GM19099 (cell line): ENCODE measurements around the gene ABHD6.

Source experiments
- POLR2A ChIP-seq: IDR thresholded peaks from 3 replicates; pipeline ENCODE4 v1.6.1; 2011; ENCODE audit warnings: low read depth; ENCODE audit not compliant: insufficient read length; ENCODE audit errors: extremely low read depth

Gene ABHD6

DNA sequence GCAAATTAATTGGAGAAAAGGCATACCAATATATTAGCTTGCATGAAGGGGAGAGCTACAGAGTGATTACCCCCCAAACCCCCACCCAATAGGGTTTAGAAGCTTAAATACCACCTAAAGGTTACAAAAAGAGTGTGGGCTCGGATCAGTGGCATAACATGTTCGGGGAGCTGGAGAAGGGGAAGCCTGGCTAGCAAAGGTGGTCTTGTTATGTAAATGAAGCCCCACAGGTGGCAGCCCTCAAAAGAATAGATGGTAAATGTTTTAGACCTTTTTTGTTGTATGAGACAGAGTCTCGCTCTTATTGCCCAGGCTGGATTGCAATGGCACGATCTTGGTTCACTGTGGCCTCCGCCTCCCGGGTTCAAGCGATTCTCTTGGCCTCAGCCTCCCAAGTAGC lies 84.2 kb downstream of the ABHD6 start:
- TF ChIP-seq POLR2A, result no peak

GRCh38 chr3:58322793-58323192 lies 85.2 kb downstream of the ABHD6 start:
- TF ChIP-seq POLR2A, result no peak

DNA sequence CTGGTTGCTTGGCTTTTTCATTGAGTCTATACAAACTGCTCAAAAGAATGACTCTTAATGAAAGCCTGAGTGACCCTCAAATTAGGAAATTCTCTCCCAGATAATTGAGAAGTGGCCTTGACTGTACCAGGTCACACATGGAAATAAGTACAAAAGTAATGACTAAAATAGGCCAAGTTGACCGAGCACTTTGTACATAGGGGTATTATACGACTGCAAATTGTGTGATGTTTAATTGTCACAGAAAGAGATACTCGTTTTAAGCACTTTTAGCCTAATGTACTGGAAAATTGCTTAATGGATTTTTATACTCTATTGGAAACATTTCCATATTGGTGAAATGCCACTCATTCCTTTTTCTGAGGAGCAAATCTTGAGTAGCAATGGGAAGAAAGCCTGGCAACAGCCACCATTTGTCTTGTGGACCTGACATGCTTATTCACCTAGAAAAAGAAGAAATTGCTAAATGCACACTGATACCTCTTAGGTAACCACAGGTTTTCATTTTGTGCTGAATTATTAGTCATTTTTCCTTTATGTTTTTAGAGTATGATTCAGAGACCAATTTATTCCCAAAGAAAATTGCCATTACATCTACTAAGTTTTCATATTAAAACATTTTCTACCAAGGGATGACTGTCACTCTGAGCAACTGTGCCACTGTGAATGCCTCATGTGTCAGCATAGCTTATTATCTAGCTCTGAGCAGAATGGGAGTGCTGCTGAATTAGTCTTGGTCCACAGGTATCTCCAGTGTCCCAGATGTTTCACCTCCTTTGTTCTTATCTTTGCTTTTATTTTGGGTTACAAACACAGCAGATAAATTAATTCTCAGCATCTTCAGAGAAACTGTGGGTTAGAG lies 86.2 kb downstream of the ABHD6 start:
- no peak for TF ChIP-seq POLR2A

GRCh38 chr3:58324391-58325390 lies 87.1 kb downstream of the ABHD6 start:
- TF ChIP-seq POLR2A, result no peak

GRCh38 chr3:58325525-58325992 lies 88.0 kb downstream of the ABHD6 start:
- no peak for TF ChIP-seq POLR2A

DNA sequence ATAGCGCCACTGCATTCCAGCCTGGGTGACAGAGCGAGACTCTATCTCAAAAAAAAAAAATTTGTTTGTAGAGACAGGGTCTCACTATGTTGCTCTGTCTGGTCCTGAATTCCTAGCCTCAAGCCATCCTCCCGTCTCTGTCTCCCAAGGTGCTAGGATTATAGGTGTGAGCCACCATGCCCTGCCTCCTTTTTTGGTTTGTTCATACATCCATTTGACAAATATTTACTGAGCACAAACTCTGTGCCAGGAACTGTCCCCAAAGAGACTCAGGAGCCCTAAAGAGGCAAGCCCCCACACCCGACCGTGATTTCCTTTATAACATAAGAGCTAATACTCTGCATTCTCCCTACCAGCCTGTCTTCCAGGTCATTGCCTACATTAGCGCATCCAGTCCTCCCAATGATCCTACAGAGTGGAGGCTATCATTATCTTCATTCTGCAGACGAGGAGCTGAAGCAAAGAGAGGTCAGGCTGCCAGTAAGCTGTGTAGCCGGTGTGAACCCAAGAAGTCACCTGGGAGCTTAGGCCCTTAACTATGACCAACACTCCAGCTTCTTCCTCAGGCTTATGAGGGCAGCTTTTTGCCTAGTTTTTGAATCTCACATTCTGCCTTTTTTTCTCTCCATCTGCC lies 88.8 kb downstream of the ABHD6 start:
- no peak for TF ChIP-seq POLR2A

- no peak for TF ChIP-seq POLR2A
These were observed 91.7 kb downstream of the ABHD6 start for GRCh38 chr3:58329150-58329921.

GRCh38 chr3:58329922-58330413 lies 92.4 kb downstream of the ABHD6 start:
- no peak for TF ChIP-seq POLR2A

- no peak for TF ChIP-seq POLR2A
These were observed 94.1 kb downstream of the ABHD6 start for GRCh38 chr3:58331593-58332152.

GRCh38 chr3:58332575-58333188 lies 95.1 kb downstream of the ABHD6 start, which contains the start of gene PXK:
Gene PXK (plus strand): TSS chr3:58332892. CDS start chr3:58332989, 97 bp downstream.
- peak; percentile 30 for TF ChIP-seq POLR2A

GRCh38 chr3:58333206-58334012 lies 95.8 kb downstream of the ABHD6 start:
- no peak for TF ChIP-seq POLR2A

DNA sequence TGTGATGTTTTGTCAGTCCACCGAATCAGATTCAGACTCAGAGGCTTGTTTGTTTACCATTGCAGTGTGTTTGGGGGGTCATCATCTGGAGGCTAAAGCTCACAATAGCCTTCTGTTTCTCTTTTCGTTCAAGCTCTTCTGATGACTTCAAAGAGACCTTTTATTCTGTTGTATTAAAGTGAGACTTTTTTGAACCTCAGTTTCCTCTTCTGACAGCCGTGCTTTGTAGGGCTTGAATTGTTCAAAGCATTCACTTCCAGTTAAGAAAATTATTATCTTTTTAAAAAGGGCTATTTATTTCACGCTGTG lies 96.4 kb downstream of the ABHD6 start:
- no peak for TF ChIP-seq POLR2A

GRCh38 chr3:58334506-58334884 lies 96.9 kb downstream of the ABHD6 start:
- no peak for TF ChIP-seq POLR2A

GRCh38 chr3:58335652-58335947 lies 98.0 kb downstream of the ABHD6 start:
- no peak for TF ChIP-seq POLR2A
